Right renal cortex interstitium (tissue), 3 donors: ENCODE measurements around the gene NEURL2. TPM values are rescaled to one million over a fixed set of nuclear protein-coding genes. Genes with fewer than 3 reads are reported as not detected.
"Not testable (repeated sequence)": the region's sequence is repeated elsewhere in the genome, so short reads cannot be mapped to it uniquely, and the experiment has no call there.

Source experiments
- DNase-seq, 3 donors: peaks; one replicate each; pipeline ENCODE4 v3.0.0-alpha.2; 2013; ENCODE audit warnings: low read depth in 3 of 3, low spot score in 2 of 3
- polyA plus RNA-seq, 3 donors: library from polyadenylated mRNA; unstranded; fragments of 120-200 nt; gene quantifications; one replicate each; pipeline ENCODE4 v1.2.1, GENCODE V29; 2013; ENCODE audit not compliant: insufficient read length in 3 of 3

The NEURL2 gene, protein sequence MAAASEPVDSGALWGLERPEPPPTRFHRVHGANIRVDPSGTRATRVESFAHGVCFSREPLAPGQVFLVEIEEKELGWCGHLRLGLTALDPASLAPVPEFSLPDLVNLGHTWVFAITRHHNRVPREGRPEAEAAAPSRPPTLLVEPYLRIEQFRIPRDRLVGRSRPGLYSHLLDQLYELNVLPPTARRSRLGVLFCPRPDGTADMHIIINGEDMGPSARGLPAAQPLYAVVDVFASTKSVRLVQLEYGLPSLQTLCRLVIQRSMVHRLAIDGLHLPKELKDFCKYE
- polyA plus RNA-seq: 1 to 10 TPM; 4.3 to 6.0 (median 5.5) TPM

DNA sequence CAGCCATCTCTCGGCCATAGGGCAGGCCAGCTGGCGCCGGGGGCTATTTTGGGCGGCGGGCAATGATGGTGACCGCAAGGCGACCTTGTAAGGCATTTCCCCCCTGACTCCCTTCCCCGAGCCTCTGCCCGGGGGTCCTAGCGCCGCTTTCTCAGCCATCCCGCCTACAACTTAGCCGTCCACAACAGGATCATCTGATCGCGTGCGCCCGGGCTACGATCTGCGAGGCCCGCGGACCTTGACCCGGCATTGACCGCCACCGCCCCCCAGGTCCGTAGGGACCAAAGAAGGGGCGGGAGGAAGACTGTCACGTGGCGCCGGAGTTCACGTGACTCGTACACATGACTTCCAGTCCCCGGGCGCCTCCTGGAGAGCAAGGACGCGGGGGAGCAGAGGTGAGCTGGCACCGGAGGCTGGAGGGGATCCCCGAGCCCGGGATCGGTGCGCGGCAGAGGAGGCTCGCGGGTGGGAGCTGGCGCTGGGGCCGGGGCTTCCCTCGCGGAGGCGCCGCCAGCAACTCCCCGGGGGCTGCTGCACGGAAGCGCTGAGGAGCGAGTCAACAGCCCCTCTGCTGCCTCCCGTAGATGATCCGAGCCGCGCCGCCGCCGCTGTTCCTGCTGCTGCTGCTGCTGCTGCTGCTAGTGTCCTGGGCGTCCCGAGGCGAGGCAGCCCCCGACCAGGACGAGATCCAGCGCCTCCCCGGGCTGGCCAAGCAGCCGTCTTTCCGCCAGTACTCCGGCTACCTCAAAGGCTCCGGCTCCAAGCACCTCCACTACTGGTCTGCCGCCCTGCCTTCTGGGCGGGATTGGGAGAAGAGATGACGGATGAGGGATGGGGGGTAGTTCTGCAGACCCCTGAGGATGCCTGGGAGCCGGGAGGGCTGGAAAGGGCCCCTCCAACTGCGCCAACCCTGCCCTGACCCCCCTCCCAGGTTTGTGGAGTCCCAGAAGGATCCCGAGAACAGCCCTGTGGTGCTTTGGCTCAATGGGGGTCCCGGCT is at the start of gene NEURL2, which contains the start of gene CTSA:
Gene NEURL2 (minus strand): TSS at position 224 of the 999 bp plus-strand sequence. CDS start 217 bp downstream, at position 7.
Gene CTSA (plus strand): TSS at position 351 of the 999 bp plus-strand sequence. CDS start 234 bp downstream, at position 585.
- DNase-seq: peak in 1 of 3 donors; percentile 79

DNA sequence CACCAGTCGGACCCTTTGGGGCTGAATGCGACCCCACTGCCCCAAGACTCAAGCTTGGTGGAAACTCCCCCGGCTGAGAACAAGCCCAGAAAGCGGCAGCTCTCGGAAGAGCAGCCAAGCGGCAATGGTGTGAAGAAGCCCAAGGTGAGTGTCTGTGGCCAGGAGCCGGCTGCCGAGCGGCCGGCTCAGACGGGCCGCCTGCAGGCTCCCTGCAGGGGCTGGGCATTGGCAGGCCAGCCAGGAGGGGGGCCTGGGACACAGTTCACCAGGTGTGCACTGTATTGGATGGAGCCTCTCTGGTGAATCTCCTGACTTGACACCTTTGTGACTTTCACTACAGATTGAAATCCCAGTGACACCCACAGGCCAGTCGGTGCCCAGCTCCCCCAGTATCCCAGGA is 49.5 kb upstream of the NEURL2 start:
- DNase-seq: no peak

DNA sequence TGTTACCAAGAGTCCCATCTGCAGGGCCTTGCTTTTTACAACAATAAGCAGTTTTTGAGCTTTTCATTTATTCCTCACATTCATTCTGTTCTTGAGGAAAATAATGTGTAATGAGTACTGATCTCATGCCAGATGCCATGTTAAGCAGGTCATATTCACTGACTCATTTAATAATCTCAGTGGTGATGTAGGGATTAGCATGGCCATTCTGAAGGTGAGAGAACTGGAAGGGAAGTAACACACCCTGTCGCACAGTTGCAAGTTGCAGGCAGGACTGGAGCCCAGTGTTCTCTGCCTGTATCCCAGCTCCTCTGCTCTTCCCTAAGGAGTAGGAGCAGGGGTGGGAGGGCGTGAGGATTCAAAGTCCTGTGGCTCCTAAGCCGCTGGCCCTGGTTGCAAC is 49.0 kb upstream of the NEURL2 start:
- DNase-seq: no peak

DNA sequence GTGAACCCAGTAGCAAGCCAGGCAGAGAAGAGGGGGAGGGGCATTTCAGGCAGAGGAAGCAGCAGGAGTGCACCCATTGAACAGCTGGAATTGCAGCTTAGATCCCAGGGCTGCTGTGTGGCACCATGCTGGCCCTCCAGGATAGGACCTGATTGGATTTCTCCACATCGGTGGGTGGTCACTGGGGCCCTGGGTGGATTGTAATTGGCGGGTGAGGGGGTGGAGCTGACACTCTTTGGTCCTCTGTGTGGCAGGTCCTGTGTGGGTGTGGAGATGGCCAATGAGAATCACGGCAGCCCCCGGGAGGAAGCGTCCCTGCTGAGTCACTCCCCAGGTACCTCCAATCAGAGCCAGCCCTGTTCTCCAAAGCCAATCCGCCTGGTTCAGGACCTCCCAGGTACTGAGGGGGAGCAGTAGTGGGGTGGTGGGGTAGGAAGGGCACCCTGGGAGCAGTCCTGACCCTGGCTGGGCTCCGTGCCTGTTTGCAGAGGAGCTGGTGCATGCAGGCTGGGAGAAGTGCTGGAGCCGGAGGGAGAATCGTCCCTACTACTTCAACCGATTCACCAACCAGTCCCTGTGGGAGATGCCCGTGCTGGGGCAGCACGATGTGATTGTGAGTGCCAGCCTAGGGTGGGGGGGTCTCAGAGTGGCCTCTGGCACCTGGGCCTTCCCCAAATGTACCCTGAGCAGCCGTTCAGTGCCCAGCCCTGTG is 47.9 kb upstream of the NEURL2 start:
- DNase-seq: no peak

DNA sequence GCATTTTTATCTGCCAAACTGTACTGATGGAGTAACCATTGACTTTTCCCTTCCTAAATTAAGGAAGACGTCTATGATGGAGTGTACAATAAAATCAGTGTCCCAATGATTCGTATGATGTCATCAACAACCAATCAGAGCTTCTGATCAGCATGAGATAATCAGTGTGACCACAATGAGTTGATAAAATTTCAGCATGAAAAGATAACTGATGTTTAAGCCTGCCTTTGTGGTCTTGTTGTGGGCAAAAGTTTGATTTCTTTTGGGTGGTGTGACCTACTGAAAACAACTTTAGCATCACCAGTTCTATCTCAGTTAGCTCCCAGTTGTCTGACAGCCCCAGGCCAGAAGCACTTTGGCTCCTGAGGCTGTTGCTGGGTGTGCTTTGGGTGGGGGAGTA is 46.8 kb upstream of the NEURL2 start:
- DNase-seq: no peak

DNA sequence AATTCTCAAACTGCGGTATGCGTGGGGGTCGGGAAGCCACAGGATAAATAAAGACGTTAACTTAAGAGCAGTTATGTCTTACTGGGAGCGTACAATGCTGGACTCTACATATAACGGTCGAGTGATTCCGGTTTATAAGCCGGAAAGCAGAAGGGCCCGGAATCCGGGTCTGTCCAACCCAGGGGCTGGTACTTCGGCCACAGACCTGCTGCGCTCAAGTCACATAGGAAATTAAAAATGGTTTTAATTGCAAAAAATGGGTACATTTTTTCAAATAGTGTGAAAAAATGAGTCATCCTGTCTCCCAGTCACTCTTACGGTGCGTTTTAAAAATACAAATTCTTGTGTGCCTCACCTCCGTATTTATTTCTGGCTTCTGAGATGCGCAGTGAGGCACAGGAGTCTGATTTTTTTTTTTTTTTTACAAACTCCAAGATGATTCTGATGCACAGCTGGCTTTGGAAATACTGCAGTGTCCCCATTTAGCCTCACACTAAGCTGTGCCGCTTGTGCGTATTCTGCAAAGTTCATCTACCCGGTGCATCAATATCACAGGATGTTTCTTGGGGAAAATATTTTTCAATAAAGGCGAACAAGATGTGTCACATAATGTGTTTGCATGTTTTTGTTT is 44.5 kb upstream of the NEURL2 start:
- DNase-seq: no peak

DNA sequence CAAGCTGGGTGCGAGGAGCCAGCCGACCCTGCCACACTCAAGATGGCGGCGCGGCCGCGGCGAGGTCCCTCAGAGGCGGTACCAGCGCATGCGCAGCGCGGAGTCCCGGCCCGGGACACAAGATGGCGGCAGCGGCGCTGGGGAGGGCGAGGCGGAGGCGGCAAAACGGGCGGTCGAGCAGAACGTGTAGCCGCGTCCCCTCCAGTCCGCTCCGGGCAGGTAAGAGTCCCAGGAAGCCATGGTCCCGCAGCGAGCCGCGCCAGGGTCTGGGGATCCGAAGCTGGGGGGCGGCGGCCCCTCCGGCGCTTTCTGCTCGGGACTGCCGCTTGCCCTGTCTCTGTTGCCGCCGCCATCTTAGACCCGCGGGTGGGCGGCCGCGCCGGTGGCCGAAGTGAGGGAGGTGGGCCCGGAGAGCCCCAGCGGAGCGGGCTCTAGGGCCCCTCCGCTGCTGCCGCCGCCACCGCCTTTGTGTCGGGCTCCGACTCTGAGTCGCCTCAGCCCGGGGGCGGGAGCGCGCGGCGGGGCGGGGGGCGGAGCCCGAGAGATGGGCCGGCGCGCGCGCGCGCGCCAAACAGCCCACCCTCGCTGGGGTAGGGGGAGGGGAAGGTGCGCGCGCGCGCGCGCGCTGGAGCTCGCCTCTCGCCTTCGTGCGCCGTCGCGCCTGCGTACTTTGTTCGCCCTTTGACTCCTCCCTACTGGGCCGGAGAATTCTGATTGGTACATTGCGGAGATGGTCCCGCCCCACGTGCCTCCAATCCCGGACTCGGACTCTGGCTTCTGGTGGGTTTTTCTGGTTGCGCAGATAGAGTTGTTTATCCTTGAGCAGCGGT is 43.8 kb upstream of the NEURL2 start, which contains the start of gene PCIF1:
Gene PCIF1 (plus strand): TSS at position 98 of the 830 bp plus-strand sequence. CDS start 4,317 bp downstream, outside the sequence.
- DNase-seq: peak; percentile 97 to 99 (median 98)

DNA sequence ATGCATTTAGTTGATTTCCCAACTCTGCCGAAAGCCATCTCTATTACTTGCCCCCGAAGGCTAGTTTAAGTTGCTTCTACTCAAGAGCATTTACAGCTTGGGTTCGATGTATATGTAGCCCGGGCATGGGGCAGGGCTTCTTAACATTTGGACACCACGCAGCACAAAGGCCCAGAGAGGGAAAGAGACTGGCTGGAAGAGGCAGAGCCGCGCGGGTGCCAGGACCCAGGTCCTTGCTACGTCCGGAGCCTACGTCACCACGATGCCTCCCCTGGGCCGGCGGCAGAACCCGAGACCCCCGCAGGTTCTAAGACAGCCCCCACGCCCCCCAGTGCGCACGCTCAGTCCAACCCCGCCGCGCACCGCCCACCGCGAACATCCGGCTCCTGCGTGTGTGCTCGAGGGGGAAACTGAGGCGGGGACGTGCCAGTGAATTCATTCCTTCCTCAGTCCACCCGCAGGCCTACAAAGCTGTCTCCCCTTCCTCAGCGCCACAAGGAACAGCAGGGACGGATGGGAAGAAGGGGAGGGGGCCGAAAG is 43.1 kb upstream of the NEURL2 start:
- DNase-seq: peak in 2 of 3 donors; percentile 29 to 39

DNA sequence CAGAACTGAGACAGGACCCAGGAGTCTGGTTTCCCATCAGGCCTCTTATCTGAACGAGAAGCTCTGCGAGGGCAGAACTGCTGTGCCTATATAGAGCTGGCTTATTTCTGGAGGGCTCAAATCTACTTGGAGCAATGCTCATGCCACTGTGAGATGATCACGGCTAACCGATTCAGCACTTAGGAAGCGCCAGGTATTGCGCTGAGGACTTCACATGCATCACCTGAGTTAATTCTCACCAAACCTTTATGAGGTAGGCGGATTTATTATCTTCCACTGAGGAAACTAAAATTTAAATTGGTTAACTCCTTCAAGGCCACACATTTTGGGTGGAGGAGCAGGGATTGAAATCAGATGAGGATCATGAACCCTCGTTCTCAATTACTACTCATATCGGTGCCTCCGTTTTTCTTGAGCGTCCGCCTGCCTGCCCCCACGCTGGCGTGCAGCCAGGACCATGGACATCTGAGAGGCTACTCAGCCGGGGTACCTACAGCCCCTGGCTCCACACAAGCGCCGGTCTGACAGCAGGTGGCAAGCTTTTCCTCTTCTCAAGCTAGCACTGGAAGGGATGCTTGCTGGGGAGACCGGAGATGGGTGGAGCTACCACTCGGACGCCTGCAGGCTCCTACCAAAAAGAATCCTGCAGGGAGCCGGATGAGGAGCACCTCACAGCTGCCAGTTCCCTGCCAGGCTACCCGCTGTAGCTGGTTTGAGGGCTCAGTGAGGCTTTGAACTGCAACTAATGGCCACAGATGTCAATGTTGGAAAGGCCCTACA is 42.4 kb upstream of the NEURL2 start:
- peak in 2 of 3 donors; percentile 29 to 64 for DNase-seq

DNA sequence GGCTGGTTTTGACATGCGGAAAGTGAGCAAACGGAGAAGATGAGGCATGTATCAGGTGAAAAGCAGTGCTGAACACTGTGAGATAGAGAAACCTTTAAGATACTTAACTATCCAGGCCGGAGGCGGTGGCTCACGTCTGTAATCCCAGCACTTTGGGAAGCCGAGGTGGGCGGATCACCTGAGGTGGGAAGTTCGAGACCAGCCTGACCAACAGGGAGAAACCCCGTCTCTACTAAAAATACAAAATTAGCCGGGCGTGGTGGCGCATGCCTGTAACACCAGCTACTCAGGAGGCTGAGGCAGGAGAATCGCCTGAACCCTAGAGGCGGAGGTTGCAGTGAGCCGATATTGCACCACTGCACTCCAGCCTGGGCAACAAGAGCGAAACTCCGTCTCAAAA is 40.7 kb upstream of the NEURL2 start:
- DNase-seq: not testable (repeated sequence)

DNA sequence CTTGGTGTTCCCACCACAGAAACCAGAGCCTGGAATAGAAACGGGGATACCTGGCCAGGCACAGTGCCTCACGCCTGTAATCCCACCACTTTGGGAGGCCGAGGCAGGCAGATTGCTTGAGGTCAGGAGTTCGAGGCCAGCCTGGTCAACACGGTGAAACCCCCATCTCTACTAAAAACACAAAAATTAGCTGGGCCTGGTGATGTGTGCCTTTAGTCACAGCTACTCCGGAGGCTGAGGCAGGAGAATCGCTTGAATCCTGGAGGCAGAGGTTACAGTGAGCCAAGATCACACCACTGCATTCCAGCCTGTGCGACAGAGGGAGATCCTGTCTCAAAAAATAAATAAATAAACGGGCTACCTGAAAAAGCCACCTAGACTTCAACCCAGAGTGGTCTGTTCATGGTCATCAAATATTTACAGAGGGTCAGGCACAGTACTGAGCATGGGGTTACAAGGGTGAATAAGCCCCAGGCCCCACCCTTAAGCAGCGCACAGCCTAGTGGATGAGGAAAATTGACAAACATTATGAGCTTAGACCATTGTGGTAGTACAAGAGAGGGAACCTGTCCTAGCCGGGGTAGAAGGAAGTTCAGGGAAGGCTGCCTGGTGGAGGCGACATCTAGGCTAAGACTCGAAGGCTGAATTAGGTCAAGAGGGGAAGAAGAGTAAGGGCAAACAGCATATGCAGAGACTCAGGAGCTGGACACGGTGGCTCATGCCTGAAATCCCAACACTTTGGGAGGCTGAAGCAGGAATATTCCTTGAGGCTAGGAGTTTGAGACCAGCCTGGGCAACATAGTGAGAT is 36.3 kb upstream of the NEURL2 start:
- no peak for DNase-seq

DNA sequence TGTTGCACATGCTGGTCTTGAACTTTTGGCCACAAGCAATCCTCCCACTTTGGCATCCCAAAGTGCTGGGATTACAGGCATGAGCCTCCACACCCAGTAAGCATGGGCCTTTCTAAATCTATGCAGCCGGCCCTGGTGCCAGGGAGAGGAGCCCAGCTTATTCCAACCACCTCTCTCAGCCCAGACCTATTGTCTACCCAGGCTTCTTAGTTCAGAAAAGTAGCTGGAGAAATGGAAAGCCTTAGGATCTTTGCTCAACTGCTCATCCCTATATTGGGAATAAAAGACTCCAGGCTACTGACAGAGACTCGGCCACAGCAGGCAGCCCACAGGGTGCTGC is 35.7 kb upstream of the NEURL2 start:
- no peak for DNase-seq

DNA sequence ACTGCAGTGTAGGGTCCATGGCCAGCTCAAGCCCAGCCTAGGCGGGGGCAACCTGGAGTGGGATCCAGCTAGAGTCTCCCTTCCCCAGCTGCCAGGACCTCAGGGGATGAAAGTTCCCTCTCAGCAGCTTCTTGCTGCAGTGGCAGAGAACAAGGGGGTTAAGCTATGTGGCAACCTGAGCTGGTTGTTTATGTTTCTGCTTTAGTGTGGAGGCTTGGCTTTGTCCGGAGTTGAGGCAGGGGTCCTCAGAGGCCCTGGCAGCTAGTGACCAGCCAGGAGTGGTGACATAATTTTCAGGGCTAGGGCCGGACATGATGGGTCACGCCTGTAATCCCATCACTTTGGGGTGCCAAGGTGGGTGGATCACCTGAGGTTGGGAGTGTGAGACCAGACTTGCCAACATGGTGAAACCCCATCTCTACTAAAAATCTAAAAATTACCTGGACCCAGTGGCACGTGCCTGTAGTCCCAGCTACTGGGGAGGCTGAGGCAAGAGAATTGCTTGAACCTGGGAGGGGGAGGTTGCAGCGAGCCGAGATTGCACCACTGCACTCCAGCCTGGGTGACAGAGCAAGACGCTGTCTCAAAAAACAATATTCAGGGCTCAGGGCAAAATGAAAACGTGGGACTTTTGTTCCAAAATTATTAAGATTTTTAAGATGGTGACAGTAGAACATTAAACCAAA is 35.0 kb upstream of the NEURL2 start:
- no peak for DNase-seq

DNA sequence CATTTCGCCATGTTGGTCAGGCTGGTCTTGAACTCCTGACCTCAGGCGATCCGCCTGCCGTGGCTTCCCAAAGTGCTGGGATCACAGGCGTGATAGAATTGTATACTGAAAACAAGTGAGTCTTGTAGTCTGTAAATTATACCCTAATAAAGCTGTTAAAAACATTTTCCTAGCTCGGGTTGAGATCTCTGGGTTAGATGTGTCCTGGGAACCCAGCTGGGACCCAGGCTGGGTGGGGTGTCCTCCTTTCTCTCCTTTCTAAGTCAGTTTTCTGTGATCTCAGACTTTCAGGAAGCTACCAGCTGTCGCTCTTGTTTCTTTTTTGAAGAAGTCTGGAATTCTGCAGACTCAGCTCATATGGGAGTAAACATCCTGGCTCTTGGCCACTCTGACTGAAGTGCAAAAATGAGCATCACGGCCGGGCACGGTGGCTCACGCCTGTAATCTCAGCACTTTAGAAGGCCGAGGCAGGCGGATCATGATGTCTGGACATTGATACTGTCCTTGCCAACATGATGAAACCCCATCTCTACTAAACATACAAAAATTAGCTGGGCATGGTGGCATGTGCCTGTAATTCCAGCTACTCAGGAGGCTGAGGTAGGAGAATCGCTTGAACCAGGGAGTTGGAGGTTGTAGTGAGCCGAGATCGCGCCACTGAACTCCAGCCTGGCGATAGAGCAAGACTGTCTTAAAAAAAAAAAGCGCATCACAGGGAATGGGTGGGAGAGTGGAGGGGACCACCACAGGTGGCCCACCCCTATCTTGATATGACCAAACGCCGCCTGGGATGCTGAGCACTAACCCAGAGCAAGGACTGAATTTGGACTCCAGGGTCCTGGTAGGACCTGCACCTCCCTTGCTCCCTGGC is 33.6 kb upstream of the NEURL2 start:
- no peak for DNase-seq

DNA sequence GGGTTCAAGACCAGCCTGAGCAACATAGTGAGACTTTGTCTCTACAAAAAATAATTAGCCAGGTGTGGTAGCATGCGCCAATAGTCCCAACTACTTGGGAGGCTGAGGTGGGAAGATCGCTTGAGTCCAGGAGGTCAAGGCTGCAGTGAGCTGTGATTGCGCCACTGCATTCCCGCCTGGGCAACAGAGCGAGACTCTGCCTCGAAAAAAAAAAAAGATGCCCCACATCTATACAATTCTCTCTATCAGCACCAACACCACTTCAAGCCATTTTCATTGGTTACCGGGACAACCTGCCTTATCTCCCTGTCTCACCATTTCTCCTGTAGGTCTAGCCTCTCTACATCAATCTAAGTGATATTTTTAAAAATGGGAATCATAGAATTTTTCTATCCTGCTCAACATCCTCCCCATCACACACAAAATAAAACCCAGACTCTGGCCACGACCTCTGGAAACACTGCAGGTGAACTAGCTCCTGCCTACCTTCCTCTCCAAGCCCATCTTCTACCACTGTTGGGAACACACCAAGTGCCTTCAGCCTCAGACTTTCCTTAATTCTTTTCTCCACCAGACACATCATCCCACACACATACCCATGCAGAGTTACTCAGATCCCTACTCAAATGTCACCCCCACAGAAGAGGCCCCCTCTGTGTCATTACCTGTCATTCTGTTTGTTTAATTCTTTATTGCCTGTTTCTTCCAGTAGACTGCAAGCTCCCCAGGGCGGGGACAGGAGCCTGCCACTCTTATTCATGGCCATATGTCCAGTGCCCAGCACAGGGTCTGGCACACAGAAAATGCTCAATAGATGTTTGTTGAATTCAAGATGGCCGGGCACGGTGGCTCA is 30.6 kb upstream of the NEURL2 start:
- DNase-seq: no peak
